ENCODE results near the gene NRCAM. TPM values are rescaled to one million over a fixed set of nuclear protein-coding genes. Genes with fewer than 3 reads are reported as not detected.

NRCAM gene
- total RNA-seq, 1 experiment from 2014 or later, result 30.8 TPM

- H3K4me3 ChIP-seq, result no peak overlapping the region
- H3K4me1 ChIP-seq, result no peaks in the 10 kb centered on the region
- H3K27me3 ChIP-seq, result no peaks in the 10 kb centered on the region
- H3K9me3 ChIP-seq (replicated peaks), result no peaks in the 10 kb centered on the region
- DNase-seq, result no peak
- no peaks in the 10 kb centered on the region for H3K36me3 ChIP-seq
- no peak overlapping the region for H3K27ac ChIP-seq
These were observed 291.9 kb downstream of the NRCAM start for GRCh38 chr7:108164342-108164741.

- H3K27me3 ChIP-seq, result no peaks in the 10 kb centered on the region
- no peaks in the 10 kb centered on the region for H3K9me3 ChIP-seq (replicated peaks)
- no peak for DNase-seq
- no peaks in the 10 kb centered on the region for H3K36me3 ChIP-seq
- H3K27ac ChIP-seq, result no peak overlapping the region
- H3K4me3 ChIP-seq, result no peak overlapping the region
- no peaks in the 10 kb centered on the region for H3K4me1 ChIP-seq
These were observed 297.5 kb downstream of the NRCAM start for GRCh38 chr7:108158776-108159175.

GRCh38 chr7:108157606-108158335, 298.5 kb downstream of the NRCAM start:
- Histone ChIP-seq H3K36me3 (no peaks in the 10 kb centered on the region), H3K27ac (no peak overlapping the region), H3K4me1 (no peaks in the 10 kb centered on the region), H3K9me3 (replicated peaks) (no peaks in the 10 kb centered on the region), H3K27me3 (no peaks in the 10 kb centered on the region), H3K4me3 (no peak overlapping the region)
- no peak for DNase-seq

DNA sequence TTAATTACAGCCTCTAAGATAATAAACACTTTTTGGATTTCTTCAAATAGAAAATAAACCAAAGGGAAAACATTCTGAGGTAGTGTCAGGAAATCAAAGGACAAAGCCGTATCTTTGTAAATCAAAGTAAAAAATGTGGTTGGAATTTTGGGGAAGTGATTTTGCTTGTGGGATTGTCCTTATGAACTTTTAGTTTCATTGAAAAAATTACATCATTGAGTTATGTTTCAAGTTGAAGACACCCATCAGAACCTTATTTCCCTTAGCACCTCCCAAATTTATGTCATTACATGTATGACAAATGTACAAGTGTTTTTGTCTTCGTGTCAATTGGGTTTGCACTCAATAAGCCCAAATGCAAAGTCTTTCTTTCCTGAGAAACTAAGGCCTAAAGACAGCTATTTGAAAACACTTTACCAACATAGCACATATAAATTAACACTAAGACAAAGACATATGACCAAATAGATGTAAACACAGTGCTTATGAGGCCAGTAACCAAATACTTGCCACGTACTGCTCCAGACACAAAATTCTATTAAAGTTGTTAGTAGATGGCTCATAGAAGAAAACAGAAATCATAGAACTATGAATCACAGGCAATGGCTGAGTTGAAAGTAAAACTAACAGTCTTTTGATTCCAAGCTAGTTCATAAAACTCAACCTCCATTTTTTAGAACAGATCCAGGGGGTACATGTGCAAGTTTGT, 299.2 kb downstream of the NRCAM start:
- H3K9me3 ChIP-seq (replicated peaks), result no peaks in the 10 kb centered on the region
- no peak for DNase-seq
- no peak overlapping the region for H3K27ac ChIP-seq
- no peaks in the 10 kb centered on the region for H3K36me3 ChIP-seq
- H3K4me3 ChIP-seq, result no peak overlapping the region
- H3K4me1 ChIP-seq, result no peaks in the 10 kb centered on the region
- no peaks in the 10 kb centered on the region for H3K27me3 ChIP-seq

GRCh38 chr7:108152198-108152597, 304.0 kb downstream of the NRCAM start:
- no peak for DNase-seq
- Histone ChIP-seq H3K4me3 (no peak overlapping the region), H3K27me3 (no peaks in the 10 kb centered on the region), H3K27ac (no peak overlapping the region), H3K4me1 (no peaks in the 10 kb centered on the region), H3K9me3 (replicated peaks) (no peaks in the 10 kb centered on the region), H3K36me3 (no peaks in the 10 kb centered on the region; the same call in 1 of the 2 replicates)

DNA sequence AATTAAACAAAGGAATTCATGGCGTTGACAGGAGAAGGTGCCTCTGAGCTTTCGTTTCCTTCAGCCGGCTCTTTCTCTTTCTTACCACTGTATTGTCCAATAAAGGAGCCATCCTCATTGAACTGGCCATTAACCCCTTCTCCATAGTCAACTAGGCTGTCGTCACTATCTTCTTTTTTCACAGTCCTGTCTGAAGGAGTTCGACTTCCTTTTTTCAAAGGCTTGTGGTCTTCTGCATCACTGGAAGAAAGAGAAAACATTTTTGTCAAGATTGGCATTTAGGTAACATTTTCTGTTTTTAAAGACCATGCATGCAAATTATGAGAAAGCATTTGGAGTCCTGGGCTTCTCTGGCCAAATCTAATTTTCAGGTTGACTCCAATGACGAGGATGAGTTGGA, 306.3 kb downstream of the NRCAM start:
- no peaks in the 10 kb centered on the region; the same call in 1 of the 2 replicates for H3K36me3 ChIP-seq
- no peak for DNase-seq
- H3K9me3 ChIP-seq (replicated peaks), result no peaks in the 10 kb centered on the region
- H3K4me3 ChIP-seq, result no peak overlapping the region
- H3K27ac ChIP-seq, result no peak overlapping the region
- H3K4me1 ChIP-seq, result peaks cover 3% of the 10 kb centered on the region; the same call in 1 of the 2 replicates
- H3K27me3 ChIP-seq, result no peaks in the 10 kb centered on the region

GRCh38 chr7:108149119-108149518, 307.1 kb downstream of the NRCAM start:
- no peak overlapping the region for H3K4me3 ChIP-seq
- H3K9me3 ChIP-seq (replicated peaks), result no peaks in the 10 kb centered on the region
- H3K36me3 ChIP-seq, result no peaks in the 10 kb centered on the region; the same call in 1 of the 2 replicates
- DNase-seq, result no peak
- H3K27ac ChIP-seq, result no peak overlapping the region
- H3K4me1 ChIP-seq, result peaks cover 3% of the 10 kb centered on the region; the same call in 1 of the 2 replicates
- H3K27me3 ChIP-seq, result no peaks in the 10 kb centered on the region

DNA sequence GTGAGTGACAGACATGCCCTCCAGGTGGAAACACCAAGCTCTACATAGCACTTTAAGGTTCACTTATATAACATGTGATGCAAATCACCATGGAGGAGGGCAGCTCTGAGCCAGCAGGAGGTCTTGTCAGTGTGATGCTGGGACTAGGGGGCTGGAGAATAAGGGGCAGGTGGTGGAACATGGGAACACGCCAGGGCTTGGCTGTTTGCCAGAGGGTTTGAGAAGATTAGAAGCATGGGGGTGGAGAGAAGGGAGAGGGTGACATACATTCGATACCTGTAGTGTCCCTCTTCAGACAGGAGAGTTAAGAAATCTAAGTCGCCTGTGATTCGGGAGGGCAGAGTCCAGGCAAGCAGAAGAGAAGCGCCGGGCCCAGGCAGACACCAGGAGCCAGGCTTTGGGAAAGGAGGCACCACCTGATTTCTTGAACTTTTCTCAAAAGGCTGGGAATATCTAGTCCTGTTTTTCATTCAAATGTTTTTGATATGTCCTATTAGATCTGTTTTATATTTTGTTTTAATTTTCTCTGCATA, 309.1 kb downstream of the NRCAM start:
- H3K4me1 ChIP-seq, result peaks cover 3% of the 10 kb centered on the region; the same call in 1 of the 2 replicates
- peak; percentile 69 to 83 for DNase-seq
- no peaks in the 10 kb centered on the region for H3K27me3 ChIP-seq
- H3K27ac ChIP-seq, result no peak overlapping the region
- no peaks in the 10 kb centered on the region; the same call in 1 of the 2 replicates for H3K36me3 ChIP-seq
- no peaks in the 10 kb centered on the region for H3K9me3 ChIP-seq (replicated peaks)
- no peak overlapping the region for H3K4me3 ChIP-seq

DNA sequence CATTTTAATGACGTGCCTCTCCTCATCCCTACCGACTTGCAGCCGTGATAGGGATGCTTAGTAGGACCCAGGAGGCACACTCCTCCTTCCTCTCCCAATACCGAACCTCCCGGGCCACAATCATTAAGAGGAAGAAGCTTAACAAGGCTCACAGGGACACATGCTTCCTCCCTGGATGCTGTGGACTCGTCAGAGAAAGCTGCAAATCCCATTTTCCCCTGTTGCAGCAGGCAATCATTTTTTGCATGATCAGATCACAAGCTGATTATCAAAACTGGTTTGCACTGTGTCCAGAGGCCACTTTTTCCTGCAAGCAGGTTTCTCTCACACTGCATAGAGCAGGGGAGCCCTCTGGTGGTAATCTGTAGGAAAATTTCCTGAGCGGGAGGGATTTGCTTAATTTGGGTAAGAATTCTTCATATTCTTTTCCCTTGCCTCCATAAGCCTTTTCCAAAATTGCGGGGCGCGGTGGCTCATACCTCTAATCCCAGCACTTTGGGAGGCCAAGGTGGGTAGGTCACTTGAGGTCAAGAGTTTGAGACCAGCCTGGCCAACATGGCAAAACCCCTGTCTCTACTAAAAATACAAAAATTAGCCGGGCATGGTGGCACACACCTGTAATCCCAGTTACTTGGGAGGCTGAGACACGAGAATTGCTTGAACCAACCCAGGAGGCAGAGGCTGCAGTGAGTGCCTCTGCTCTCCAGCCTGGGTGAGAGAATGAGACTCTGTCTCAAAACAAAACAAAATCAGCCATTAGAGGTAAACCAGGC, 310.0 kb downstream of the NRCAM start:
- H3K4me3 ChIP-seq, result no peak overlapping the region
- peaks cover 3% of the 10 kb centered on the region; the same call in 1 of the 2 replicates for H3K4me1 ChIP-seq
- no peaks in the 10 kb centered on the region for H3K27me3 ChIP-seq
- peak; percentile 72 to 89 for DNase-seq
- H3K36me3 ChIP-seq, result no peaks in the 10 kb centered on the region; the same call in 1 of the 2 replicates
- H3K27ac ChIP-seq, result no peak overlapping the region
- no peaks in the 10 kb centered on the region for H3K9me3 ChIP-seq (replicated peaks)

DNA sequence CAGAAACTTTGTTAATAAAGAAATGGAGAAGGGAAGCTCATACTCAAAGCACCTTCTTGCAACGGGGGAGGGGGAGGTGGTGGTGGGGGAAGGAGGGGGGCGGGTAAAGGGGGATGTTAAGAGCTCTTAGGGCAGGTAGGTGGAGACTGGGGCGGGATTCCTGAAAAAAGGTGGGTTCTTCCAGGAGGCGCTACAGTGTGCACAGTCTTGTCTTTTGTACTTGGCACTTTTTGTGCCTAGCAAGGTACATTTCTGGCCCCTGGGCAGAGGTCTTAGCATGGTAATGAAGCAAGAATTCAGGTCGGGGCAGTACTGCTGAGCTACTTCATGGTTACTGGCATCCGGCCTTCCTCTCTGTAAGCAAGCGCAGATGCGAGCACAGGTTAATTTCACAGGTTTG, 310.8 kb downstream of the NRCAM start:
- Histone ChIP-seq H3K27me3 (no peaks in the 10 kb centered on the region), H3K4me3 (no peak overlapping the region), H3K4me1 (peaks cover 3% of the 10 kb centered on the region; the same call in 1 of the 2 replicates), H3K9me3 (replicated peaks) (no peaks in the 10 kb centered on the region), H3K27ac (no peak overlapping the region), H3K36me3 (no peaks in the 10 kb centered on the region; the same call in 1 of the 2 replicates)
- DNase-seq, result no peak

DNA sequence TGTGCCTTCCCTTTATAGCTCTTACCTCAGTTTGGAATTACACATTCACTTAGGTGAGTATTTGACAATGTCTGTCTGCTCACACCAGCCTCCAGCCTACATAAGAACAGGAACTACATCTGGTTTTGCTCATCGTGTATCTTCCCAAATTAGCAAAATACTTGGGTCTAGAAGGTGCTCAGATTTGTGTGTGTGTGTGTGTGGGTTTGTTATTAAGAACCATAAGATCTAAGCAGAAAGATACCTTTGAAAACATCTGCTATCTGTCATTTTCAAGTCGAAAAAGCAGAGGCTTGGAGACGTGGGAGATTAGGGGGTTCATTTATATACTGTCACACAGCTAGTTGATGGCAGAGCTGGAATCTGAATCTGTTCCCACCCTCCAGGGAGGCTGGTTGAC, 311.3 kb downstream of the NRCAM start:
- Histone ChIP-seq H3K9me3 (replicated peaks) (no peaks in the 10 kb centered on the region), H3K36me3 (no peaks in the 10 kb centered on the region; the same call in 1 of the 2 replicates), H3K27ac (no peak overlapping the region), H3K4me3 (no peak overlapping the region), H3K4me1 (peaks cover 3% of the 10 kb centered on the region; the same call in 1 of the 2 replicates), H3K27me3 (no peaks in the 10 kb centered on the region)
- no peak for DNase-seq

DNA sequence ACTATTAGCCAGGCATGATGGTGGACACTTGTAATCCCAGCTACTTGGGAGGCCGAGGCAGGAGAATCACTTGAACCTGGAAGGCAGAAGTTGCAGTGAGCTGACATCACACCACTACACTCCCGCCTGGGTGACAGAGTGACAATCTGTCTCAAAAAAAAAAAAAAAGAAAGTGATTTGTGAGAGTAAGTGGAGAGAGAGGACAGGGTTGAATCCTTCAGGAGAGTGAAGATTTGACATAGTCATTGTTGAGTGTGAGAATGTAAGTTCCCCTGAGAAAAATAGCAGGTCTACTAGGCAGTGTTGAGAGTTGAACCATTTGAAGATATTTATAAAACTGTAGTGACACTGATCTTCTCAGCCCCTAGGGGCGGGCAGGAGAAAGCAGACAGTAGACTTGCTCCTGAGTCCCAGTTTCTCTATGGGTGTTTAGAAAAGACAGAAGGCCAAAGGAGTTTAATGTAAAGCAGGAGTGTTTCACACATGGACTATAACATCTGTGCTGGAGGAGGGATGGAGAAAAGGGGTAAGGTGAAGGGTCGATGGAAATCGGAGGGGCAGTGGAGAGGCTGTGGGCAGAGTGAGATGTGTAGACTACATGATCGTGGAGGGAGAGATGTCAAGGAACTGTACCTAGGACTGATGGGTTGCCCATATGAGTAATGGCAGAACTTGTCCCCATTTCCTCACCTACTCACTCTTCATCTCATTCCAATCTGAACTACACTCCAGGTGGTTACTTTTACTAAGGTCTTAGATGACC, 312.4 kb downstream of the NRCAM start:
- Histone ChIP-seq H3K4me1 (peaks cover 12% of the 10 kb centered on the region), H3K36me3 (no peaks in the 10 kb centered on the region), H3K27ac (no peak overlapping the region), H3K4me3 (no peak overlapping the region), H3K27me3 (no peaks in the 10 kb centered on the region), H3K9me3 (replicated peaks) (no peaks in the 10 kb centered on the region)
- DNase-seq, result no peak

DNA sequence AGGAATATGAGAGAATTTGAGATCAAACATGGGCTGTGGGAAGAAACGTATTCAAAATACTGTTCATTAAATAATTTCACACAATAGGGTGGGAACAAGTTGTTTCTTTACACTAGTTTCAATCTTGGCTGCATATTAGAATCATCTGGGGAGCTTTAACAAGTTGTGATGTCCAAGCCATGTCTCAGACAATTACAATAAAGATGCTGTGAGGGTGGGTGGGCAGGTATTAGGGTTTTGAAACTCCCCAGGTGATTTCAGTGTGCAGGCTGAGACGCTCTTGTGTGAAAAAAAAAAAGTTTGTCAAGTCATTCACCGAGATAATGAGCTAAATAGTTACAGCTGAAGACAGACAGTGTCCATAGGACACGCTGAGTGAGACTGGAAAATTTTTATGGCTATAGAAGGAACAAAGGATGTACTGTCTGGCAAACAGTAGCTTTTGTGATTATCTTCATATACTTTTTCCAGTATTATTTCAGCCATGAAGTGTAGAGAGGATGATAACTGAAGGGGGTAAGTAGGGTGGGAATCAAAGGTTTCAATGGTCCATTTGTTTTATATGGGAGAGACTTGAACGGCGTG, 313.5 kb downstream of the NRCAM start:
- Histone ChIP-seq H3K27ac (no peak overlapping the region), H3K36me3 (no peaks in the 10 kb centered on the region), H3K27me3 (no peaks in the 10 kb centered on the region), H3K4me1 (peaks cover 16% of the 10 kb centered on the region), H3K9me3 (replicated peaks) (no peaks in the 10 kb centered on the region), H3K4me3 (no peak overlapping the region)
- peak in 1 of 2 experiments; percentile 32 for DNase-seq

GRCh38 chr7:108142180-108142579, 314.1 kb downstream of the NRCAM start:
- H3K36me3 ChIP-seq, result no peaks in the 10 kb centered on the region
- no peak for DNase-seq
- no peaks in the 10 kb centered on the region for H3K27me3 ChIP-seq
- no peak overlapping the region for H3K4me3 ChIP-seq
- no peaks in the 10 kb centered on the region for H3K9me3 ChIP-seq (replicated peaks)
- no peak overlapping the region for H3K27ac ChIP-seq
- H3K4me1 ChIP-seq, result peaks cover 16% of the 10 kb centered on the region

All from SJCRH30 (cell line).